Urinary bladder (tissue), 4 donors: ENCODE measurements around the gene ZNF565. TPM values are rescaled to one million over a fixed set of nuclear protein-coding genes. Genes with fewer than 3 reads are reported as not detected.
A peak's percentile ranks its signal among the peaks of the same experiment; 100 is the strongest.
"Not testable (repeated sequence)": the region's sequence is repeated elsewhere in the genome, so short reads cannot be mapped to it uniquely, and the experiment has no call there.

ENCODE experiments used
- DNase-seq: peaks from one replicate; pipeline ENCODE4 v3.0.0-alpha.2; 2015; ENCODE audit errors: extremely low spot score
- H3K27ac ChIP-seq: one replicate; pipeline ENCODE4 v1.5.1; 2013; ENCODE audit warnings: low read depth, mild to moderate bottlenecking, moderate library complexity
- H3K36me3 ChIP-seq: one replicate; pipeline ENCODE4 v1.6.1; 2013; ENCODE audit warnings: mild to moderate bottlenecking, moderate library complexity; ENCODE audit not compliant: insufficient read depth
- H3K4me1 ChIP-seq: one replicate; pipeline ENCODE4 v1.6.1; 2013; ENCODE audit warnings: mild to moderate bottlenecking, moderate library complexity; ENCODE audit not compliant: insufficient read depth
- H3K4me3 ChIP-seq: one replicate; pipeline ENCODE4 v1.5.1; 2013; ENCODE audit warnings: low read depth, low read length
- WGBS: extraction: QIAGEN DNeasy Blood & Tissue Kit; methylation state at CpG from one replicate; pipeline ENCODE4 v1.1.7; 2013; 5-methylcytosine and 5-hydroxymethylcytosine counted together
- polyA plus RNA-seq: library from polyadenylated mRNA; stranded (reverse); fragments of 200-250 nt; gene quantifications from one replicate; pipeline ENCODE4 v1.2.3, GENCODE V29; 2013
- total RNA-seq: library from RNA; depleted of rRNA; stranded (reverse); fragments of >200 nt; gene quantifications from one replicate; pipeline ENCODE4 v1.2.3, GENCODE V29; 2014
- donor health status: healthy with polysubstance abuse.
- donor health status: healthy.

Gene ZNF565
- total and polyA plus RNA-seq, 2 donors: 4.0 to 10.8 TPM

DNA sequence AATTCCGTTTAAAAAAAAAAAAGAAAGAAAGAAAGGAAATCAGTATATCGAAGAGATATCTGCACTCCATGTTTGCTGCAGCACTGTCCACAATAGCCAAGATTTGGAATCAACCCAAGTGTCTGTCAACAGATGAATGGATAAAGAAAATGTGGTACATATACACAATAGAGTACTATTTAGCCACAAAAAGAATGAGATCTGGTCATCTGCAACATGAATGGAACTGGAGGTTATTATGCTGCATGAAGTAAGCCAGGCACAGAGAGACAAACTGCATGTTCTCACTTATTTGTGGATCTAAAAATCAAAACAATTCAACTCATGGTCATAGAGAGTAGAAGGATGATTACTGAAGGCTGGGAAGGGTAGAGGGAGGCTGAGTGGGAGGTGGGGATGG, 16.3 kb downstream of the ZNF565 start:
- Histone ChIP-seq H3K36me3 (peaks cover 2% of the 10 kb centered on the region), H3K27ac (no peak overlapping the region), H3K4me1 (no peaks in the 10 kb centered on the region), H3K4me3 (no peak overlapping the region)
- WGBS: 89% methylated on average over 2 of the region's 2 CpGs
- DNase-seq: no peak

DNA sequence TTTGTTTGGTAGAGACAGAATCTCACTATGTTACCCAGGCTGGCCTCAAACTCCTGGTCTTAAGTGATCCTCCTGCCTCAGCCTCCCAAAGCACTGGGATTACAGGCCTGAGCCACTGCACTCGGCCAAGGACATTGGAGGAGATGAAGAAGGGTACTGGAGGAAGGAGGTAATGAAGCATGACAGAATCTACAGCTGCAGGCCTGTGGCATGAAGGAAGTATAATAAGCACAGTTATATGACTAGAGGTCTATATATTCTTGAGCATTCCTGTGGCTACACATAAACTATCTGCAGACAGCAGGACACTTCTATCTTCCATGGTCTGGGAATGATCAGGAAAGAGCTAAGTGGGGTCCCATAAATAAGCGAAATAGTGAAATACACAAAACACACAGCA, 18.2 kb downstream of the ZNF565 start:
- Histone ChIP-seq H3K27ac (no peak overlapping the region), H3K4me1 (no peaks in the 10 kb centered on the region), H3K36me3 (peaks cover 2% of the 10 kb centered on the region), H3K4me3 (no peak overlapping the region)
- WGBS: 92% methylated on average over 2 of the region's 2 CpGs
- no peak for DNase-seq

DNA sequence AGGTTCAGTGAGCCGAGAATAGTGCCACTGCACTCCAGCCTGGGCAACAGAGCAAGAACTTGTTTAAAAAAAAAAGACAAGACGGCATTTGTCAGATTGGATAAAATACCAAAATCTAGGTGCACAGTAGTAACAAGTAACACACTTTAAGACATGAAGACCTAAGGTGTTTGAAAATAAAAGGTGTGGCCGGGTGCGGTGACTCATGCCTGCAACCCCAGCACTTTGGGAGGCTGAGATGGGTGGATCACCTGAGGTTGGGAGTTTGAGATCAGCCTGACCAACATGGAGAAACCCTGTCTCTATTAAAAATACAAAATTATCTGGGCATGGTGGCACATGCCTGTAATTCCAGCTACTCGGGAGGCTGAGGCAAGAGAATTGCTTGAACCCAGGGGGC, 27.7 kb downstream of the ZNF565 start:
- H3K36me3 ChIP-seq, H3K4me1 ChIP-seq, DNase-seq, H3K27ac ChIP-seq, H3K4me3 ChIP-seq: not testable (repeated sequence)
- 92% methylated on average over 5 of the region's 5 CpGs for WGBS

DNA sequence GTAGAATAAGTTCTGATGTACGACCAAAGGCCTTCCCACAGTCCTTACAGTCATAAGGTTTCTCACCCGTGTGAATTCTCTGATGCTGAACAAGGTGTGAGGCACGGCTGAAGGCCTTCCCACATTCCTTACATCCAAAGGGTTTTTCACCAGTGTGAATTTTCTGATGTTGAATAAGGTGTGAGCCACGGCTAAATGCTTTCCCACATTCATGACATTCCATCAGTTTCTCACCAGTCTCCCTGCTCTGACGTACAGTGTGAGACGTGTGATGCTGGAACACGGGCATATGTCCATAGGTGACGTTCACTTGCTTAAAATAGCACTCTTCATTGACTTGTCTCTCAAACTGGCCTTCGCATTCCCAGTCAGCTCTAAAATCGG, 31.2 kb downstream of the ZNF565 start:
- DNase-seq: no peak
- H3K4me3 ChIP-seq: no peak overlapping the region
- peaks cover 2% of the 10 kb centered on the region for H3K36me3 ChIP-seq
- no peaks in the 10 kb centered on the region for H3K4me1 ChIP-seq
- 88% methylated on average over 10 of the region's 10 CpGs for WGBS
- no peak overlapping the region for H3K27ac ChIP-seq

DNA sequence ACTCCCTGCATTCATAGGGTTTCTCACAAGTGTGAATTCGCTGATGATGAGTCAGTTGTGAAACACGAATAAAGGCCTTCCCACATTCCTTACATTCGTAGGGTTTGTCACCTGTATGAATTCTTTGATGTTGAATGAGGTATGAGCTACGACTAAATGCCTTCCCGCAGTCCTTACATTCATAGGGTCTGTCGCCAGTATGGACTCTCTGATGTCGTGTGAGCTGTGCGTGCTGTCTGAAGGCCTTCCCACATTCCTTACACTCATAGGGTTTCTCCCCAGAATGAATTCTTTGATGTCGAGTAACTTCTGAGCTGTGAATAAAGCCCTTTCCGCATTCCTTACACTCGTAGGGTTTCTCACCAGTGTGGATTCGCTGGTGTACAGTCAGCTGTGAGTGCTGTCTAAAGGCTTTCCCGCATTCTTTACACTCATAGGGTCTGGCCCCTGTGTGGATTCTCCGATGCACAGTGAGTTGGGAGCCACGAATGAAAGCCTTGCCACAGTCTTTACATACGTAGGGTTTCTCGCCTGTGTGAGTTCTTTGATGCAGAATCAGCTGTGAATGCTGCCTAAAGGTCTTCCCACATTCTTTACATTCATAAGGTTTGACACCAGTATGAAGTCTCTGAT, 31.7 kb downstream of the ZNF565 start:
- Histone ChIP-seq H3K27ac (no peak overlapping the region), H3K4me1 (no peaks in the 10 kb centered on the region), H3K4me3 (no peak overlapping the region), H3K36me3 (peaks cover 2% of the 10 kb centered on the region)
- WGBS: 89% methylated on average over 17 of the region's 17 CpGs
- no peak for DNase-seq

DNA sequence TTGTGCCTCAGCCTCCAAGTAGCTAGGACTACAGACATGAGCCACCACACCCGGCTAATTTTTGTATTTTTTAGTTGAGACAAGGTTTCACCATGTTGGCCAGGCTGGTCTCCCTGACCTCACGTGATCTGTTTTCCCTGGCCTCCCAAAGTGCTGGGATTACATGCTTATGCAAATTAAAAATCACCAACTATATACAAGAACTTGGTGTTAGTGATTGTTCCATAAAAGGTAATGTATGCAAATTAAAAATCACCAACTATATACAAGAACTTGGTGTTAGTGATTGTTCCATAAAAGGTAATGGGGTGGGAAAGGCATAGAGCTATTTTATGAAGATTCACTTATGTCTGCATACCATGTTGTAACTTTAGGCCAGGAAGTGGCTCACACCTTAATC, 35.4 kb downstream of the ZNF565 start:
- H3K4me3 ChIP-seq, H3K27ac ChIP-seq, H3K36me3 ChIP-seq, H3K4me1 ChIP-seq, DNase-seq: not testable (repeated sequence)
- WGBS: 64% methylated on average over 2 of the region's 2 CpGs

DNA sequence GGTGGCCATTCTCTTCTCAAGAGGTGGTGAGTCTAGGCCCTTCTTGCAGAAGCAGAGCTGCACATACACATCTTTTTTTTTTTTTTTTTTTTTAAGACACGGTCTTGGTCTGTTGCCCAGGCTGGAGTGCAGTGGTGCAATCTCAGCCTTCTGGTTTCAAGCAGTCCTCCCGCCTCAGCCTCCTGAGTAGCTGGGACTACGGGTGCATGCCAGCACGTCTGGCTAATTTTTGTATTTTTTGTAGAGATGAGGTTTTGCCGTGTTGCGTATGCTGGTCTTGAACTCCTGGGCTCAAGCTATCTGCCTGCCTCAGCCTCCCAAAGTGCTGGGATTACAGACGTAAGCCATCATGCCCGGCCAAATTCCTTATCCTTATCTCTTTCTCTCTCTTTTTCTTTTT, 40.6 kb downstream of the ZNF565 start:
- 65% methylated on average over 8 of the region's 8 CpGs for WGBS
- not testable (repeated sequence) for H3K4me1 ChIP-seq, DNase-seq, H3K27ac ChIP-seq, H3K4me3 ChIP-seq, H3K36me3 ChIP-seq

DNA sequence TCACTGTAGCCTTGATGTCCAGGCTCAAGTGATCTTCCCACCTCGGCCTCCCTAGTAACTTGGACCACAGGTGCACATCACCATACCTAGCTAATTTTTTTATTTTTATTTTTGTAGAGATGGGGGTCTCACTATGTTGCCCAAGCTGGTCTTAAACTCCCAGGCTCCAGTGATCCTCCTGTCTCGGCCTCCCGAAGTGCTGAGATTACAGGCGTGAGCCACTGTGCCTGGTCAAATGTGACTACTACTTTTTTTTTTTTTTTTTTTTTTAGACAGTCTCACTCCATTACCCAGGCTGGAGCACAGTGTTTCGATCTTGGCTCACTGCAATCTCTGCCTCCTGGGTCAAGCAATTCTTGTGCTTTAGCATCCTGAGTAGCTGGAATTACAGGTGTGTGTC, 41.6 kb downstream of the ZNF565 start:
- H3K4me3 ChIP-seq: no peak overlapping the region
- no peak for DNase-seq
- no peak overlapping the region for H3K27ac ChIP-seq
- 92% methylated on average over 5 of the region's 5 CpGs for WGBS
- H3K36me3 ChIP-seq: no peaks in the 10 kb centered on the region
- no peaks in the 10 kb centered on the region for H3K4me1 ChIP-seq

DNA sequence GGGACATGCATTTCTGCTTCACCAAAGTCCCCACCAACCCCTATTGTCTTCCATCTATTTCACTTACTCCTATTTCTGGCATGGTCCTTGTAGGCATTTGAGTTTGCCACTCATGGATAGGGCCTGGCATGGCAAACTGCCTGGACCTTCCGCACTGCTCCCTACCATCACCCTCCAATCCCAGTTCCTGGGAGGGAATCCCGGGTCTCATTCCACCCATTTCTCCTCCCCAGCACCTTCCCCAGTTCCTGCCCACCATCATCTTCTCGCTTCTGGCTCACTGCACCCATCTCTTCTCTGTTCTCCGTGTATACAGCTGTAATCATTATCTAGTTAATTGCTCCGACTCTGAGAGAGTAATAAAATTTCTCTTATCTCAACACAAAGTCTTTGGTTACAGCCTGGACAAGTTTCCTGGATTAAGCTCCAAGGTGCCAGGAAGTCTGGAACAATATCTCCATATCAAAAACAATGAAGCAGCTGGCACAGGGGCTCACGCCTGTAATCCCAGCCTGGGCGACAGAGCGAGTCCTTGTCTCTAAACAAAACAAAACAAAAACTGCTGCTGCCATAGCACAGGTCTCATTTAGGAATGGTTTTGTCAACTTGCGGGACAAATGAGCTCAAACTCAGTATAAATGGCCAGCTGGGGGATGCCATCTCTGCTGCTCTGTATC, 45.2 kb downstream of the ZNF565 start:
- DNase-seq: no peak
- Histone ChIP-seq H3K4me3 (no peak overlapping the region), H3K27ac (peak overlapping the region; percentile 71), H3K4me1 (no peaks in the 10 kb centered on the region), H3K36me3 (no peaks in the 10 kb centered on the region)
- 26% methylated on average over 9 of the region's 9 CpGs for WGBS

DNA sequence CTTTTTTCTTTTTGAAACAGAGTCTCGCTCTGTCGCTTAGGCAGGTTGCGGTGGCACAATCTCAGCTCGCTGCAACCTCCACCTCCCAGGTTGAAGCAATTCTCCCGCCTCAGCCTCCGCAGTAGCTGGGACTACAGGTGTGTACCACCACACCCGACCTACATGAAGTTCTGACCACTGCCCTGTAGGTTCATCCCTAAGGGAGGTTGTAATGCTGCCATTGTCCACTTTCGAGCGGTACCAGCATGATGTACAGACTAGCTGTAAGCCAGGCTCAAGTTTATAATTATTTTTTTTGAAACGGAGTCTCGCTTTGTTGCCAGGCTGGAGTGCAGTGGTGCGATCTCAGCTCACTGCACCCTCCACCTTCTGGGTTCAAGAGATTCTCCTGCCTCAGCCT, 50.7 kb downstream of the ZNF565 start:
- WGBS: 92% methylated on average over 12 of the region's 12 CpGs
- no peak for DNase-seq
- Histone ChIP-seq H3K4me3 (no peak overlapping the region), H3K27ac (no peak overlapping the region), H3K36me3 (no peaks in the 10 kb centered on the region), H3K4me1 (no peaks in the 10 kb centered on the region)

DNA sequence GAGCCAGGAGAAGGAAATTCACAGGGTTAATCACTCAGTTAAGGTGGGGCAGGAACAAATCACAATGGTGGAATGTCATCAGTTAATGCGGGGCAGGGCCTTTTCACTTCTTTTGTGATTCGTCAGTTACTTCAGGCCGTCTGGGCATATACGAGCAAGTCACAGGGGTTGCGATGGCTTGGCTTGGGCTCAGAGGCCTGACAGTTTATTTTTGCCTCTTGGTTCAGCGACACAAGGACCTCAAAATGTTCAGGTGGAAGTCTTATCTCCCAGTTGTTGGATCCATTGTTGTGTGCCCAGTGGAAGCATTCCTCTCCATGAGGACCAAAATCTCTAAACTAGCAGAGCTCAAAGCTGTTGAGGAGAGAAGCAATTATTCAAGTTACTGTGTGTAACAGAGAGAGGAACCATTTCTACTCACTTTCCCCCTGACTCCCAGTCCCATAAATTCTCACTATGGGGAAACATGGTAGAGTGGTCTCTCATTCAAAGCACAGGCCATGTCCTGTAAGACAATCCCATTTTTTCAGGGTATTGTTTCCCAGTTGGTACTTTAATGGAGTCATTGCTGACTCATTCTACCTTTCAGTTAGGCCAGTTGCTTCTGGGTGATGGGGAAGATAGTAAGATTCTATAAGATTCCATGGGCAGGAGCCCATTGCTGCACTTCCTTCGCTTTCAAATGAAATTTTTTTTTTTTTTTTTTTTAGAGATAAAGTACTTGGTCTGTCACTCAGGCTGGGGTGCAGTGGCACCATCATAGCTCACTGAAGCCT, 53.5 kb downstream of the ZNF565 start:
- DNase-seq: no peak
- Histone ChIP-seq H3K36me3 (no peaks in the 10 kb centered on the region), H3K4me3 (no peak overlapping the region), H3K4me1 (no peaks in the 10 kb centered on the region), H3K27ac (no peak overlapping the region)
- WGBS: 92% methylated on average over 7 of the region's 7 CpGs

DNA sequence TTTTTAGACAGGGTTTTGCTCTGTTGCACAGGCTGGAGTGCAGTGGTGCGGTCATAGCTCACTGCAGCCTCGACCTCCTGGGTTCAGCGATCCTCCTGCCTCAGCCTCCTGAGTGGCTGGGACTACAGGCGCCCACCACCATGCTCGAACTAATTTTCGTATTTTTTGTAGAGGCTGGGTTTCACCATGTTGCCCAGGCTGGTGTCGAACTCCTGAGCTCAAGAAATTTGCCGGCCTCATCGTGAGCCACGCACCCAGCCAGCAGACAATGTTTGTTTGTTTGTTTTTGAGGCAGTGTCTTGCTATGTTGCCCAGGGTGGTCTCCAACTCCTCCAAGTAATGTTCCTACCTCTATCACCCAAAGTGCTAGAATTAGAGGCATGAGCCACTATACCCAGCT, 61.3 kb downstream of the ZNF565 start:
- Histone ChIP-seq H3K4me3 (no peak overlapping the region), H3K36me3 (peaks cover 2% of the 10 kb centered on the region), H3K27ac (peak overlapping the region; percentile 99), H3K4me1 (no peaks in the 10 kb centered on the region)
- 90% methylated on average over 10 of the region's 10 CpGs for WGBS
- DNase-seq: no peak

DNA sequence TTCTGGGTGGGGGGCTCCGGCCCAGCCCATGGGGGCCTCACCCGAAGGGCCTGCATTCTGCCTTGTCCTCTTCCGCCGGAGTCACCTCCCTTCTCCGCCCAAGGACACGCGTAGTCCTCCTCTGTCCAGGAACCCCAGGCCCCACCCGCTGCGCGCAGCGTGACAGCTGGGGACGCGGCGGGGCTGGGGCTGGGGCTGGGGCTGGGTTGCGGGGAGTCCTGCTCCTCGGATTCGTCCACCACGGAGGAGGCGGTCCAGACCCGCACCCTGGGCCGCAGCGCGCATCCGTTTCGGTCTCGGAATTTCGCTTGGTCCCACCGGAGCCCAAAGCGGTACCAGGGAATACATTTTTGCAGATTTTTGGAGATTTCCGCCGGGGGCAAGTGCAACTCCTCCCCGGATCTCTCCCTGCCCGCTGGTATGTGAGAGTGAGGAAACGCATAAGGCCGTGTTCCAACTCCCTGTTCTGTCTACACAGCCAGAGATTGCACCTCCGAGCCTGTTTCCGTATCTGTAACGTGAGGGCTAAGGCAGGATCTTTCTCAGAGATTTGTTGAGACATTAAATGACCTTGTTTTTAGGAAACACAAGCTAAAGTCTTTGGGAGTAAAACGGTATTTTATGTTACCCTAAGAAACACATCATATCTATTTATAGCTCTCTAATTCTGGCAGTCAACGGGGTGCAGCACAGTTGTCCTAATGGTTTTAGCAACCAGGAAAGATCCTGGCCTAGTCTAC, 61.9 kb downstream of the ZNF565 start, which contains the start of gene COX7A1:
Gene COX7A1 (minus strand): TSS at position 96 of the 740 bp plus-strand sequence. CDS start 40 bp downstream, at position 56.
- 14% methylated on average over 40 of the region's 40 CpGs for WGBS
- DNase-seq: no peak
- Histone ChIP-seq H3K36me3 (peaks cover 2% of the 10 kb centered on the region), H3K27ac (peak within 1 kb of the TSS; percentile 99), H3K4me3 (peak within 1 kb of the TSS; percentile 49), H3K4me1 (no peaks in the 10 kb centered on the region)
